ENCODE measurements around the gene KLHL35.

- TF ChIP-seq POLR2A (IDR thresholded peaks at IDR 0.05) (no peak), CTCF (IDR thresholded peaks at IDR 0.05) (no peak)
Measured at GRCh38 chr11:75474240-75474639, 41.2 kb upstream of the KLHL35 start.
